Gastrocnemius medialis (tissue), 4 donors: Measurements from ENCODE around the gene TNFRSF18. TPM values are rescaled to one million over a fixed set of nuclear protein-coding genes. Genes with fewer than 3 reads are reported as not detected.

Experiments
- ATAC-seq, 2 donors: fragments of 150-250 bp; one replicate each; pipeline ENCODE4 v1.9.1; 2016
- DNase-seq, 2 donors: peaks; one replicate each; pipeline ENCODE4 v3.0.0-alpha.2; 2019
- H3K27ac ChIP-seq, 4 donors: fragments of 200-600 bp; sonication (generic); 1 replicate in 1 of 4; 2 replicates in 3 of 4; pipeline ENCODE4 v1.5.1; 2016 to 2018; ENCODE audit warnings: mild to moderate bottlenecking in 2 of 4, moderate library complexity in 1 of 4
- H3K27me3 ChIP-seq, 3 donors: fragments of 200-600 bp; sonication (generic) in 2 of 3; 1 replicate in 1 of 3; 2 replicates in 2 of 3; pipeline versions ENCODE4 v1.5.1 to v1.6.0; 2016 to 2019; ENCODE audit warnings: mild to moderate bottlenecking in 1 of 3, moderate library complexity in 1 of 3
- H3K36me3 ChIP-seq, 2 donors: fragments of 200-600 bp; sonication (generic) in 1 of 2; one replicate each; pipeline ENCODE4 v1.5.1; 2017 to 2018
- H3K4me1 ChIP-seq, 2 donors: fragments of 200-600 bp; sonication (generic) in 1 of 2; one replicate each; pipeline ENCODE4 v1.5.1; 2016 to 2017; ENCODE audit warnings: mild to moderate bottlenecking in 2 of 2
- H3K4me3 ChIP-seq, 4 donors: fragments of 200-600 bp; sonication (generic) in 3 of 4; 1 replicate in 1 of 4; 2 replicates in 3 of 4; pipeline ENCODE4 v1.5.1; 2016 to 2019; ENCODE audit warnings: mild to moderate bottlenecking in 2 of 4
- H3K9me3 ChIP-seq, 3 donors: fragments of 200-600 bp; sonication (generic) in 2 of 3; 1 replicate in 1 of 3; 2 replicates in 2 of 3; pipeline ENCODE4 v1.5.1; 2016 to 2019
- POLR2A ChIP-seq, 2 donors: fragments of 450-650 bp; IDR thresholded peaks; one replicate each; pipeline ENCODE4 v1.6.1; 2017; ENCODE audit warnings: antibody characterized with exemption in 2 of 2, mild to moderate bottlenecking in 2 of 2, moderate library complexity in 2 of 2
- in situ Hi-C, 4 donors: fragments of 200-750 bp; cut with MboI; loops; one replicate each; pipeline versions ENCODE4 v1.15.0 to v1.8.0; 2017; ENCODE audit warnings: low sequenced_read_pairs in 4 of 4
- intact Hi-C: fragments of 100-400 bp; cut with DNase I; formaldehyde crosslinking; loops from one replicate; pipeline ENCODE4 v1.15.1; 2023; ENCODE audit warnings: low total_unique reads
- total RNA-seq, 4 donors: library from RNA; depleted of rRNA; stranded (reverse); fragments of >200 nt; gene quantifications; one replicate each; pipeline versions ENCODE4 v1.1.0 to v1.2.3, GENCODE V29; 2016
- TF ChIP-seq, protein P1 (sequence below), 5 experiments: fragments of 450-650 bp in 3 of 5; fragments of 200-600 bp in 2 of 5; sonication (generic) in 2 of 5; IDR thresholded peaks in 4 of 5; conservative IDR thresholded peaks in 1 of 5; 1 replicate in 4 of 5; 2 replicates in 1 of 5; pipeline ENCODE4 v1.5.1; 2016 to 2019; ENCODE audit warnings: antibody characterized with exemption in 5 of 5, mild to moderate bottlenecking in 3 of 5, moderate library complexity in 3 of 5

TNFRSF18 gene
- total RNA-seq, 4 donors from 2014 or later: not detected

DNA sequence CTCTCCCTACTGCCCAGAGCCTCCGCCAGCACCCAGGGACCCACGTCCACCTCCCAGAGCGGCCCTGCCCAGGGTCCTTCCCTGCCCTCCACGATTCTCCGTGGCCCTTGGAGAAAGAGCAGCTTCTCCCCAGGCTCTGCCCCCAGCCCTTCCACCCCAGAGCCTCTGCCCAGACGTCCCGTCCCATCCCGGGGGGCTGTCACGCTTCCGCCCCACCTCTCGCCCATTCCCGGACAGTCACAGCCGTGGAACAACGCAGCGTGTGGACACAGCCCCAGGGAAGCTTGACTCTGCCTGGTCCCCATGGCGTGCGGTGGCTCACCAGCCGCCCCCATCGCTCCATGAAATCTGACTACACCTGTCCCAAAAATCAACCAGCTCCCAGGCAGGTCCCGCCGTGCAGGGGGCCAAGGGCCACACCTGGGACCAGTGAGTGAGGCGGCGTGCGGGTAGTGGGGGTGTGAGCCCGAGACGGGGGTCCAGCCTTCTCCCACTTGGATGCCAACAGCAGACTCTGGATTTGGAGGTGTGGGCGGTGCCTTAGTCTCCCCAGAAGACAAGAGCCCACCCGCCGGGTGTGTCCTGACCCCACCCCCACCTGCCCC is 45.2 kb downstream of the TNFRSF18 start:
- no peaks in the 10 kb centered on the region for H3K9me3 ChIP-seq
- H3K27ac ChIP-seq: no peak overlapping the region
- DNase-seq (no peak), ATAC-seq (no peak)
- H3K4me1 ChIP-seq: peaks cover 4 to 23% of the 10 kb centered on the region in 2 donors
- no peaks in the 10 kb centered on the region for H3K36me3 ChIP-seq
- in situ Hi-C loops: no loop called here
- H3K27me3 ChIP-seq: peaks cover 0 to 14% (median 4%) of the 10 kb centered on the region in 3 donors
- TF ChIP-seq POLR2A (IDR thresholded peaks at IDR 0.05): no peak
- TF ChIP-seq, protein P1, sequence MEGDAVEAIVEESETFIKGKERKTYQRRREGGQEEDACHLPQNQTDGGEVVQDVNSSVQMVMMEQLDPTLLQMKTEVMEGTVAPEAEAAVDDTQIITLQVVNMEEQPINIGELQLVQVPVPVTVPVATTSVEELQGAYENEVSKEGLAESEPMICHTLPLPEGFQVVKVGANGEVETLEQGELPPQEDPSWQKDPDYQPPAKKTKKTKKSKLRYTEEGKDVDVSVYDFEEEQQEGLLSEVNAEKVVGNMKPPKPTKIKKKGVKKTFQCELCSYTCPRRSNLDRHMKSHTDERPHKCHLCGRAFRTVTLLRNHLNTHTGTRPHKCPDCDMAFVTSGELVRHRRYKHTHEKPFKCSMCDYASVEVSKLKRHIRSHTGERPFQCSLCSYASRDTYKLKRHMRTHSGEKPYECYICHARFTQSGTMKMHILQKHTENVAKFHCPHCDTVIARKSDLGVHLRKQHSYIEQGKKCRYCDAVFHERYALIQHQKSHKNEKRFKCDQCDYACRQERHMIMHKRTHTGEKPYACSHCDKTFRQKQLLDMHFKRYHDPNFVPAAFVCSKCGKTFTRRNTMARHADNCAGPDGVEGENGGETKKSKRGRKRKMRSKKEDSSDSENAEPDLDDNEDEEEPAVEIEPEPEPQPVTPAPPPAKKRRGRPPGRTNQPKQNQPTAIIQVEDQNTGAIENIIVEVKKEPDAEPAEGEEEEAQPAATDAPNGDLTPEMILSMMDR (IDR thresholded peaks at IDR 0.05 in 4 of 5, conservative IDR thresholded peaks at IDR 0.05 in 1 of 5): no peak
- intact Hi-C loops: no loop called here
- no peak overlapping the region for H3K4me3 ChIP-seq

DNA sequence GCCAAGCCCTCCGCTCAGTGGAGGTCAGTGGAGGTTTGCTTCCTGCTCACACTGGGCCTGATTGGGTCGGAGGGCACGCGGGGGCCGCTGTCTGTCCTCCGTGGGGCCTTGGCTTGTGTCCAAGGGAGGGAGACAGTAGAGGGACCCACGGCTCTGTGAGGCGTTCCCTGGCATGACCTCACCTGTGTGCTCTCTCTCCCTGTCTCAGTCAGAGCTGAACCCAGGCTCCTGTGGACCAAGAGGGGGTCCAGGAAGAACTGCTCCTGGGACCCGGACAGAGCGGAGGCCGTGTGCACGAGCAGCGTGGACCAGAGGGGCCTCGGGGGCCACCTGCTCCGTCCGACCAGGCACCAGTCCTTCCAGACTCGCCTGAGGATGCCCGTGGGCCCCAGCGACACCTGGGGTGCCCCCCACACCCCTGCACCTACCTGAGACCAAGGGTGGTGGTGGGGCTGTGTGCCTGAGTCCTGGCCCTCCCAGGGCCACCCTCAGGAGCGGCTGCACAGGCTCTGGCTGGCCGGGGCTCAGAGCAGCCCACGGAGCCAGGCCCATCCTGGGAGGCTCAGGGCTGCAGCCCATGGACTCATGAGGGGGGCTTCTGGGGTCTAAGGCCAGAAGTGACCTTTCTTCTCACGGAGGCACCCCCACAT is 46.0 kb downstream of the TNFRSF18 start:
- H3K4me3 ChIP-seq: no peak overlapping the region
- ATAC-seq (no peak), DNase-seq (no peak)
- H3K4me1 ChIP-seq: peaks cover under 1 to 15% of the 10 kb centered on the region in 2 donors
- in situ Hi-C loops (no loop called here), intact Hi-C loops (no loop called here)
- H3K36me3 ChIP-seq: no peaks in the 10 kb centered on the region
- no peaks in the 10 kb centered on the region for H3K9me3 ChIP-seq
- no peak overlapping the region for H3K27ac ChIP-seq
- TF ChIP-seq, protein P1 (IDR thresholded peaks at IDR 0.05 in 4 of 5, conservative IDR thresholded peaks at IDR 0.05 in 1 of 5): no peak
- no peak for TF ChIP-seq POLR2A (IDR thresholded peaks at IDR 0.05)
- peaks cover 0 to 18% (median 4%) of the 10 kb centered on the region in 3 donors for H3K27me3 ChIP-seq

DNA sequence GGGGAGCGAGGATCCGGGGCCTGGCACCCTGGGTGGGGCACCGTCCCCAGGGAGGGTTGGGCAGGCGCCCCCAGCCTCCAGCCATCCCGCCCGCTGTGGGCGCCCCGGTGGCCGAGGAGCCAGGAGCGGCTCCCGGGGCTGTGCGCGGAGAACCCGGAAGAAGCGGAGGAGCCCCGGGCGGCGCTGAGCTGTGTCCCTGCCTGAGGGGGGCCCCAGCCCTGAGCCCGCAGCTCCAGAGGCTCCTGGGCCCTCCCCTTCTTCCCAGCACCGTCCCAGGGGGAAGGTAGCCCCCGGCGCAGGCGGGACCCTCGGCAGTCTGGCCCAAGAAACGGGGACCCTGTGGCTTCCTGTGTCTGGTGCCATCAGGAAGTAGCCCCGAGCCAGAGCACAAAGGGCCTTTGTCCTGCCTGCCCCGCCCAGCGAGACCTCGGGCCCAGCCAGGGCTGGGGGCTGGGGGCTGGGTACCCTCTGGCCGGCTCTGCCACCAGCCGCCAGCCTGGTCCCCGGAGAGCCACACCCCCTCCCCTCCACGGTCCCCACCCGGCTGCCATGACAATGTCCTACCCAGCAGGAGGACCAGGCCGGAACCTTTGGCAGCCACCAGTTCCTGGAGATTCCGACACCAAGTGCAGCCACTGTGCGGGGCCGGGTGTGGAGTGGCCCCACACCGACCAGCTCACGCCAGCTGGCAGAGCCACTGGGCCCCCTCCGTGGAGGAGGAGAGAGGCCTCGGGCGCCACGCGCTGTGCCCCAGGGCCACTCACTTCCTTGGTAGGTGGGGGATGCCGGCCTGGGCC is 48.3 kb downstream of the TNFRSF18 start:
- Histone ChIP-seq H3K4me1 (peaks cover 0 to 11% of the 10 kb centered on the region in 2 donors), H3K36me3 (no peaks in the 10 kb centered on the region), H3K9me3 (no peaks in the 10 kb centered on the region), H3K27ac (peak overlapping the region; percentile 60 to 86 (median 82)), H3K4me3 (peak overlapping the region; percentile 52 to 67 (median 61)), H3K27me3 (peaks cover 0 to 23% (median 4%) of the 10 kb centered on the region in 3 donors)
- TF ChIP-seq, protein P1 (IDR thresholded peaks at IDR 0.05 in 4 of 5, conservative IDR thresholded peaks at IDR 0.05 in 1 of 5): no peak
- no peak for TF ChIP-seq POLR2A (IDR thresholded peaks at IDR 0.05)
- ATAC-seq (peak; percentile 52 to 55), DNase-seq (peak in 1 of 2 donors; percentile 19)
- intact Hi-C loops: no loop called here
- in situ Hi-C loops: no loop called here

DNA sequence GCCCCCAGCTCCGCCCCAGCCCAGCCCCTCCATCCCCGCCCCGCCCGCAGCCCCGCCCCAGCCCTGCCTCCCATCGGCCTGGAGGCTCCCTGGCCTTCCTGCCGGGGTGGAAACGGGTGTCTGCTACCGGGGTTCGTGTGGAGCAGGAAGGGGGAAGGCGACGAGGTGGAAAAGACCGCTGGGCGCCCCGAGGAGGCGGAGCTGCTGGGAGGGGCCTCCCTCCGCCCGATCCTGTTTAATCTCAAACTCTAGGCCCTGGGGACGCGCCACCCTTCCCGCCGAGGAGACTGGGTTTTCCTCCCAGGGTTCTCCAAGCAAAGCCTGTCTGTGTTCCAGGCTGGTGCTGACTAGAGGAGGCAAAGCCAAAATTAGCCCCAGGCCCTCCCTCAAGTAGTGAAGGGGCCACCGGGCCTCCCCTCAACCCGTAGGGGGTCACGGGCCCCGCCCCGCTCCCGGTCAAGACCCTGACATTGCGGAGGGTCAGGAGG is 48.9 kb downstream of the TNFRSF18 start:
- TF ChIP-seq POLR2A (IDR thresholded peaks at IDR 0.05): peak; percentile 34 to 62
- TF ChIP-seq, protein P1 (IDR thresholded peaks at IDR 0.05 in 4 of 5, conservative IDR thresholded peaks at IDR 0.05 in 1 of 5): no peak
- intact Hi-C loops (no loop called here), in situ Hi-C loops (no loop called here)
- H3K4me3 ChIP-seq: peak overlapping the region; percentile 52 to 67 (median 61)
- peak overlapping the region; percentile 60 to 86 (median 82) for H3K27ac ChIP-seq
- DNase-seq (peak; percentile 65 to 72), ATAC-seq (peak; percentile 68 to 84)
- peaks cover 0 to 23% (median 4%) of the 10 kb centered on the region in 3 donors for H3K27me3 ChIP-seq
- peaks cover 0 to 11% of the 10 kb centered on the region in 2 donors for H3K4me1 ChIP-seq
- H3K36me3 ChIP-seq: no peaks in the 10 kb centered on the region
- no peaks in the 10 kb centered on the region for H3K9me3 ChIP-seq
